Trophoblast cell (in vitro differentiated cells and primary cell): Measurements from ENCODE around the gene CRMP1.
"Not testable (repeated sequence)": the region's sequence is repeated elsewhere in the genome, so short reads cannot be mapped to it uniquely, and the experiment has no call there.

Experiments
- DNase-seq, 2 donors: peaks; one replicate each; pipeline ENCODE4 v3.0.0-alpha.2; 2016
- H2AFZ ChIP-seq: 2 replicates; pipeline ENCODE4 v1.6.1; 2013; ENCODE audit warnings: low read length, moderate library complexity, mild to moderate bottlenecking; ENCODE audit not compliant: insufficient read depth, poor library complexity
- H2AK5ac ChIP-seq: 2 replicates; pipeline ENCODE4 v1.6.1; 2013; ENCODE audit warnings: mild to moderate bottlenecking, low read length
- H2BK120ac ChIP-seq: 2 replicates; pipeline ENCODE4 v1.6.1; 2013; ENCODE audit warnings: low read length, mild to moderate bottlenecking, moderate library complexity; ENCODE audit not compliant: insufficient read depth, poor library complexity
- H2BK12ac ChIP-seq: 2 replicates; pipeline ENCODE4 v1.6.1; 2013; ENCODE audit warnings: mild to moderate bottlenecking, low read length, moderate library complexity
- H2BK5ac ChIP-seq: 2 replicates; pipeline ENCODE4 v1.6.1; 2013; ENCODE audit warnings: low read length, low read depth, moderate library complexity, mild to moderate bottlenecking; ENCODE audit not compliant: poor library complexity
- H3K14ac ChIP-seq: 2 replicates; pipeline ENCODE4 v1.6.1; 2013; ENCODE audit warnings: mild to moderate bottlenecking, low read length
- H3K18ac ChIP-seq: 2 replicates; pipeline ENCODE4 v1.6.1; 2013; ENCODE audit warnings: mild to moderate bottlenecking, low read length
- H3K23ac ChIP-seq: 2 replicates; pipeline ENCODE4 v1.6.1; 2013; ENCODE audit warnings: low read length
- H3K27ac ChIP-seq: 2 replicates; pipeline ENCODE4 v1.5.1; 2013; ENCODE audit warnings: low read depth, mild to moderate bottlenecking, inconsistent platforms, low read length, moderate library complexity
- H3K27me3 ChIP-seq: 2 replicates; pipeline ENCODE4 v1.6.1; 2013; ENCODE audit warnings: inconsistent platforms, mild to moderate bottlenecking, low read length, moderate library complexity; ENCODE audit not compliant: insufficient read depth
- H3K36me3 ChIP-seq, 2 experiments: 1 replicate in 1 of 2; 2 replicates in 1 of 2; pipeline ENCODE4 v1.6.1; 2013; ENCODE audit warnings: low read length in 2 of 2, mild to moderate bottlenecking in 2 of 2, moderate library complexity in 1 of 2; ENCODE audit not compliant: insufficient read depth in 2 of 2, control insufficient read depth in 1 of 2
- H3K4ac ChIP-seq: 2 replicates; pipeline ENCODE4 v1.6.1; 2013; ENCODE audit warnings: low read depth, mild to moderate bottlenecking, low read length, moderate library complexity
- H3K4me1 ChIP-seq, 2 experiments: 1 replicate in 1 of 2; 2 replicates in 1 of 2; pipeline ENCODE4 v1.6.1; 2013; ENCODE audit warnings: low read length in 2 of 2, mild to moderate bottlenecking in 2 of 2, moderate library complexity in 1 of 2; ENCODE audit not compliant: insufficient read depth in 2 of 2, control insufficient read depth in 1 of 2
- H3K4me2 ChIP-seq: 2 replicates; pipeline ENCODE4 v1.6.1; 2013; ENCODE audit warnings: inconsistent platforms, mild to moderate bottlenecking, low read length, moderate library complexity
- H3K4me3 ChIP-seq: 2 replicates; pipeline ENCODE4 v1.5.1; 2013; ENCODE audit warnings: mild to moderate bottlenecking, low read depth, low read length, inconsistent platforms
- H3K79me1 ChIP-seq: one replicate; pipeline ENCODE4 v1.6.1; 2013; ENCODE audit warnings: low read length
- H3K79me2 ChIP-seq: 2 replicates; pipeline ENCODE4 v1.6.1; 2013; ENCODE audit warnings: low read length, mild to moderate bottlenecking; ENCODE audit not compliant: control insufficient read depth, insufficient read depth, poor library complexity
- H3K9ac ChIP-seq: 2 replicates; pipeline ENCODE4 v1.6.1; 2013; ENCODE audit warnings: mild to moderate bottlenecking, low read length
- H3K9me3 ChIP-seq: 2 replicates; pipeline ENCODE4 v1.6.1; 2013; ENCODE audit warnings: low read depth, mild to moderate bottlenecking, control low read depth, inconsistent platforms, low read length; ENCODE audit not compliant: insufficient read depth
- H4K12ac ChIP-seq: 2 replicates; pipeline ENCODE4 v1.6.1; 2013; ENCODE audit warnings: low read depth, mild to moderate bottlenecking, low read length, moderate library complexity
- H4K8ac ChIP-seq: 2 replicates; pipeline ENCODE4 v1.6.1; 2013; ENCODE audit warnings: low read depth, mild to moderate bottlenecking, low read length, moderate library complexity
- H4K91ac ChIP-seq: one replicate; pipeline ENCODE4 v1.6.1; 2013; ENCODE audit warnings: low read depth, mild to moderate bottlenecking, low read length, moderate library complexity
- WGBS: extraction: QIAGEN DNeasy Blood & Tissue Kit; methylation state at CpG from one replicate; pipeline ENCODE4 v1.1.7; 2013; ENCODE audit warnings: missing lambda C conversion rate; ENCODE audit not compliant: insufficient read length, insufficient coverage; ENCODE audit errors: extremely low coverage; 5-methylcytosine and 5-hydroxymethylcytosine counted together

CRMP1 gene

GRCh38 chr4:5839332-5839731 lies 53.6 kb downstream of the CRMP1 start:
- Histone ChIP-seq H3K23ac (no peak overlapping the region), H3K27me3 (no peaks in the 10 kb centered on the region), H3K36me3 (no peaks in the 10 kb centered on the region), H3K9ac (no peak overlapping the region), H3K4me1 (no peaks in the 10 kb centered on the region), H4K91ac (no peak overlapping the region), H2AFZ (no peak overlapping the region), H4K12ac (no peak overlapping the region), H3K14ac (no peak overlapping the region), H3K9me3 (peaks cover 4% of the 10 kb centered on the region), H3K79me1 (no peaks in the 10 kb centered on the region), H3K4me3 (no peak overlapping the region), H3K4ac (no peak overlapping the region), H3K4me2 (no peak overlapping the region), H2AK5ac (no peak overlapping the region), H4K8ac (no peak overlapping the region), H2BK12ac (no peak overlapping the region), H2BK120ac (no peak overlapping the region), H3K79me2 (no peaks in the 10 kb centered on the region), H3K27ac (no peak overlapping the region), H3K18ac (no peak overlapping the region), H2BK5ac (no peak overlapping the region)
- DNase-seq = no peak
- WGBS = no CpG with 5 or more reads among the region's 13 CpGs

GRCh38 chr4:5837483-5837882 lies 55.4 kb downstream of the CRMP1 start:
- not testable (repeated sequence) for H3K9me3 ChIP-seq, H3K9ac ChIP-seq, H2AFZ ChIP-seq, H4K12ac ChIP-seq, H3K14ac ChIP-seq, H4K91ac ChIP-seq, H3K4me3 ChIP-seq, DNase-seq, H3K27ac ChIP-seq, H2AK5ac ChIP-seq, H2BK12ac ChIP-seq, H2BK5ac ChIP-seq, H3K79me1 ChIP-seq, H3K4me1 ChIP-seq, H3K27me3 ChIP-seq, H4K8ac ChIP-seq, H3K79me2 ChIP-seq, H2BK120ac ChIP-seq, H3K23ac ChIP-seq, H3K18ac ChIP-seq, H3K4me2 ChIP-seq, H3K4ac ChIP-seq, H3K36me3 ChIP-seq
- no CpG with 5 or more reads among the region's 6 CpGs for WGBS

GRCh38 chr4:5836943-5837342 lies 55.9 kb downstream of the CRMP1 start:
- Histone ChIP-seq H3K36me3 (no peaks in the 10 kb centered on the region), H4K12ac (no peak overlapping the region), H3K4me3 (no peak overlapping the region), H3K4me1 (no peaks in the 10 kb centered on the region), H3K79me1 (no peaks in the 10 kb centered on the region), H2AFZ (no peak overlapping the region), H3K23ac (no peak overlapping the region), H2BK12ac (no peak overlapping the region), H2AK5ac (no peak overlapping the region), H4K91ac (no peak overlapping the region), H3K79me2 (no peaks in the 10 kb centered on the region), H3K4ac (no peak overlapping the region), H3K18ac (no peak overlapping the region), H3K9me3 (peaks cover 4% of the 10 kb centered on the region), H3K4me2 (no peak overlapping the region), H3K27ac (no peak overlapping the region), H2BK120ac (no peak overlapping the region), H4K8ac (no peak overlapping the region), H3K27me3 (no peaks in the 10 kb centered on the region), H2BK5ac (no peak overlapping the region), H3K14ac (no peak overlapping the region), H3K9ac (no peak overlapping the region)
- DNase-seq = no peak
- WGBS = no CpG with 5 or more reads among the region's 3 CpGs

GRCh38 chr4:5828005-5828391 lies 64.9 kb downstream of the CRMP1 start:
- Histone ChIP-seq H3K27me3 (no peaks in the 10 kb centered on the region), H2BK12ac (no peak overlapping the region), H3K23ac (no peak overlapping the region), H4K91ac (no peak overlapping the region), H4K8ac (no peak overlapping the region), H3K4me2 (no peak overlapping the region), H2BK5ac (no peak overlapping the region), H3K79me2 (no peaks in the 10 kb centered on the region), H3K36me3 (no peaks in the 10 kb centered on the region), H3K4me1 (no peaks in the 10 kb centered on the region), H3K18ac (no peak overlapping the region), H3K4ac (no peak overlapping the region), H3K14ac (no peak overlapping the region), H2AK5ac (no peak overlapping the region), H3K27ac (no peak overlapping the region), H3K4me3 (no peak overlapping the region), H3K79me1 (no peaks in the 10 kb centered on the region), H3K9ac (no peak overlapping the region), H3K9me3 (peaks cover 2% of the 10 kb centered on the region), H2AFZ (no peak overlapping the region), H2BK120ac (no peak overlapping the region), H4K12ac (no peak overlapping the region)
- DNase-seq = no peak
- no CpG with 5 or more reads among the region's 11 CpGs for whole genome bisulfite sequencing
